ENCODE data around the gene ABCD2.

Gene ABCD2

GRCh38 chr12:39505023-39505422 lies 114.6 kb downstream of the ABCD2 start:
- DNase-seq (ENCODE audit: low read depth), result no peak
- TF ChIP-seq CTCF (IDR thresholded peaks at IDR 0.05; ENCODE audit: low read depth, low read length), result no peak
- no peak for TF ChIP-seq MAX (IDR thresholded peaks at IDR 0.05; ENCODE audit: low read depth, low read length)
- no peak for TF ChIP-seq MYC (IDR thresholded peaks at IDR 0.05; ENCODE audit: low read depth, low read length)
- TF ChIP-seq POLR2A (IDR thresholded peaks at IDR 0.05; ENCODE audit: extremely low read depth, insufficient read length), result no peak
- H3K4me3 ChIP-seq (ENCODE audit: low read depth, low read length), result no peak overlapping the region

GRCh38 chr12:39503439-39503838 lies 116.2 kb downstream of the ABCD2 start:
- DNase-seq (ENCODE audit: low read depth), result no peak
- TF ChIP-seq POLR2A (IDR thresholded peaks at IDR 0.05; ENCODE audit: extremely low read depth, insufficient read length) (no peak), CTCF (IDR thresholded peaks at IDR 0.05; ENCODE audit: low read depth, low read length) (no peak), MAX (IDR thresholded peaks at IDR 0.05; ENCODE audit: low read depth, low read length) (no peak), MYC (IDR thresholded peaks at IDR 0.05; ENCODE audit: low read depth, low read length) (no peak)
- H3K4me3 ChIP-seq (ENCODE audit: low read depth, low read length), result no peak overlapping the region

GRCh38 chr12:39502726-39503125 lies 116.9 kb downstream of the ABCD2 start:
- TF ChIP-seq CTCF (IDR thresholded peaks at IDR 0.05; ENCODE audit: low read depth, low read length), result no peak
- TF ChIP-seq POLR2A (IDR thresholded peaks at IDR 0.05; ENCODE audit: extremely low read depth, insufficient read length), result no peak
- no peak for TF ChIP-seq MAX (IDR thresholded peaks at IDR 0.05; ENCODE audit: low read depth, low read length)
- no peak for TF ChIP-seq MYC (IDR thresholded peaks at IDR 0.05; ENCODE audit: low read depth, low read length)
- DNase-seq (ENCODE audit: low read depth), result no peak
- no peak overlapping the region for H3K4me3 ChIP-seq (ENCODE audit: low read depth, low read length)

All from NB4 (cell line).